HepG2 (cell line): Measurements from ENCODE around the gene TASOR.

ENCODE experiments used
- AKNA ChIP-seq: sonication (generic); formaldehyde crosslinking; IDR thresholded peaks from 2 replicates; pipeline ENCODE4 v1.4.0; 2020; ENCODE audit warnings: missing genetic modification reagents, borderline replicate concordance
- ATF7 ChIP-seq, 2 experiments: fragments of 450-650 bp in 1 of 2; sonication (generic) in 1 of 2; formaldehyde crosslinking in 1 of 2; IDR thresholded peaks; 2 replicates each; pipeline versions ENCODE4 v1.4.0 to v1.6.1; 2016 to 2020; ENCODE audit warnings: antibody characterized with exemption in 1 of 2, mild to moderate bottlenecking in 1 of 2, missing genetic modification reagents in 1 of 2
- CEBPB ChIP-seq: IDR thresholded peaks from 2 replicates; pipeline ENCODE4 v1.6.1; 2011; ENCODE audit warnings: low read depth, low read length, improper control_type of control experiment, borderline replicate concordance
- DMTF1 ChIP-seq: sonication (generic); formaldehyde crosslinking; IDR thresholded peaks from 2 replicates; pipeline ENCODE4 v1.4.0; 2020; ENCODE audit warnings: mild to moderate bottlenecking, missing genetic modification reagents
- HCFC1 ChIP-seq: fragments of 150-350 bp; IDR thresholded peaks from 2 replicates; pipeline ENCODE4 v1.6.1; 2014; ENCODE audit warnings: low read depth, low read length
- MLLT10 ChIP-seq: sonication (generic); formaldehyde crosslinking; IDR thresholded peaks from 2 replicates; pipeline ENCODE4 v1.4.0; 2020; ENCODE audit warnings: missing genetic modification reagents
- PBX3 ChIP-seq: sonication (generic); formaldehyde crosslinking; IDR thresholded peaks from 2 replicates; pipeline ENCODE4 v1.8.1; 2023; ENCODE audit warnings: missing genetic modification reagents, inconsistent platforms, borderline replicate concordance
- POLR2AphosphoS5 ChIP-seq: IDR thresholded peaks from 2 replicates; pipeline ENCODE4 v1.6.1; 2012; ENCODE audit warnings: low read depth, low read length
- RFX5 ChIP-seq: IDR thresholded peaks from 2 replicates; pipeline ENCODE4 v1.6.1; 2011; ENCODE audit warnings: low read depth, low read length, improper control_type of control experiment
- SOX6 ChIP-seq, 2 experiments: fragments of 450-650 bp in 1 of 2; sonication (generic) in 1 of 2; formaldehyde crosslinking in 1 of 2; IDR thresholded peaks; 2 replicates each; pipeline versions ENCODE4 v1.4.0 to v1.6.1; 2017 to 2020; ENCODE audit warnings: antibody characterized with exemption in 1 of 2, mild to moderate bottlenecking in 1 of 2, missing genetic modification reagents in 1 of 2
- TGIF2 ChIP-seq: IDR thresholded peaks from 2 replicates; pipeline ENCODE4 v1.6.1; 2016; ENCODE audit warnings: control low read depth, missing compliant biosample characterization
- ZNF33B ChIP-seq: sonication (generic); formaldehyde crosslinking; IDR thresholded peaks from 2 replicates; pipeline ENCODE4 v1.5.1; 2020; ENCODE audit warnings: mild to moderate bottlenecking, missing genetic modification reagents
- ZSCAN29 ChIP-seq: sonication (generic); formaldehyde crosslinking; conservative IDR thresholded peaks from 2 replicates; pipeline ENCODE4 v1.4.0; 2020; ENCODE audit warnings: mild to moderate bottlenecking, missing genetic modification reagents

GRCh38 chr3:56689303-56689702 is 6.2 kb upstream of the TASOR start:
- TF ChIP-seq AKNA (CRISPR knock-in tag) = no peak
- TF ChIP-seq MLLT10 (CRISPR knock-in tag) = no peak
- no peak for TF ChIP-seq ZNF33B (CRISPR knock-in tag)
- no peak for TF ChIP-seq SOX6 (IDR thresholded peaks at IDR 0.05)
- TF ChIP-seq SOX6 (CRISPR knock-in tag; IDR thresholded peaks at IDR 0.05) = no peak
- TF ChIP-seq ATF7 (IDR thresholded peaks at IDR 0.05) = no peak
- no peak for TF ChIP-seq ATF7 (CRISPR knock-in tag; IDR thresholded peaks at IDR 0.05)
- TF ChIP-seq CEBPB = no peak
- no peak for TF ChIP-seq RFX5
- no peak for TF ChIP-seq HCFC1
- no peak for TF ChIP-seq TGIF2 (CRISPR knock-in tag)
- TF ChIP-seq POLR2AphosphoS5 = no peak
- no peak for TF ChIP-seq DMTF1 (CRISPR knock-in tag)
- TF ChIP-seq ZSCAN29 (CRISPR knock-in tag) = no peak
- TF ChIP-seq PBX3 (CRISPR knock-in tag) = no peak
